GM06990 (cell line): ENCODE results near the gene GAN.

Experiments
- DNase-seq: peaks from one replicate; pipeline ENCODE4 v3.0.0-alpha.2; 2011; ENCODE audit not compliant: insufficient read length; ENCODE audit errors: extremely low read depth
- H3K27me3 ChIP-seq: replicated peaks from 2 replicates; pipeline ENCODE4 v1.6.0; 2011; ENCODE audit warnings: low read length; ENCODE audit not compliant: control insufficient read depth, insufficient read depth
- H3K36me3 ChIP-seq: 2 replicates; pipeline ENCODE4 v1.5.1; 2011; ENCODE audit warnings: low read length; ENCODE audit not compliant: control insufficient read depth, insufficient read depth
- H3K4me3 ChIP-seq: replicated peaks from 2 replicates; pipeline ENCODE4 v1.5.1; 2011; ENCODE audit warnings: low read depth, mild to moderate bottlenecking, control low read depth, low read length
- TF ChIP-seq, protein P1 (sequence below): IDR thresholded peaks from 2 replicates; pipeline ENCODE4 v1.5.1; 2011; ENCODE audit warnings: low read length, control low read depth, mild to moderate bottlenecking, inconsistent platforms; ENCODE audit not compliant: insufficient read depth, poor library complexity, severe bottlenecking

Gene GAN

DNA sequence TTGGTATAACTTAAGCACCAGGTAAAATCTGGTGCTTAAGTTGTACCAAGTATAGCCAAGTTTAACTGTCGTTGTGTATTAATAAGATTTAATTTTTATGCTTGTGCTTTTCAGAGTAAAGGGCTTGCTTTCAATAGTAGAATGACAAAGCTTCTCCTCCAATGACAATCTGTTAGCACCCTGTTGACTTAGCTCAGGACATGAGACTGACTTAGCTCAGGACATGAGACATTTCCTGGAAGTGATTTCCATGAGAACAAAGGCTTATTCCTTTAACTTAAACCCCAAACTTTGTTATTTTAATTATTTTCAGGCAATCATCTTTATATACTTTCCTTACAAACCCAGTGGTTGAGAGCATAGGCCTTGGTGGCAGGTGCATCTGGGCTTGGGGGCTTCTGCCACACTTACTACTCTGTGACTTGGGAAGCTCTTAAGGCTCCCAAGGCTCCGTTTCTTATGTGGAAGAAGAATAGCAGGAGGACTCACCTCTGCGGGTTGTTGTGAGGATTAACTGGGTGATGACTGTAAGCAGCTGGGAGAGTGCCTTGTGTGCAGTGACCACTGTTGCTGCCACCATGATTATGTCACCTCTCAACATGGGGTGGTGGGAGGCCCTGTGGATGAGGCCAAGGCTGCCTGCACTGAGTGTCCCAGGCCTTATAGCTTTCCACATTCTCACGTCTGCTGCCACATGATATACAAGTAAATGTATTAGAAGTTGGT lies 70.4 kb downstream of the GAN start:
- H3K27me3 ChIP-seq = no peaks in the 10 kb centered on the region
- no peak for DNase-seq
- no peak overlapping the region for H3K4me3 ChIP-seq
- H3K36me3 ChIP-seq = no peaks in the 10 kb centered on the region
- TF ChIP-seq, protein P1, sequence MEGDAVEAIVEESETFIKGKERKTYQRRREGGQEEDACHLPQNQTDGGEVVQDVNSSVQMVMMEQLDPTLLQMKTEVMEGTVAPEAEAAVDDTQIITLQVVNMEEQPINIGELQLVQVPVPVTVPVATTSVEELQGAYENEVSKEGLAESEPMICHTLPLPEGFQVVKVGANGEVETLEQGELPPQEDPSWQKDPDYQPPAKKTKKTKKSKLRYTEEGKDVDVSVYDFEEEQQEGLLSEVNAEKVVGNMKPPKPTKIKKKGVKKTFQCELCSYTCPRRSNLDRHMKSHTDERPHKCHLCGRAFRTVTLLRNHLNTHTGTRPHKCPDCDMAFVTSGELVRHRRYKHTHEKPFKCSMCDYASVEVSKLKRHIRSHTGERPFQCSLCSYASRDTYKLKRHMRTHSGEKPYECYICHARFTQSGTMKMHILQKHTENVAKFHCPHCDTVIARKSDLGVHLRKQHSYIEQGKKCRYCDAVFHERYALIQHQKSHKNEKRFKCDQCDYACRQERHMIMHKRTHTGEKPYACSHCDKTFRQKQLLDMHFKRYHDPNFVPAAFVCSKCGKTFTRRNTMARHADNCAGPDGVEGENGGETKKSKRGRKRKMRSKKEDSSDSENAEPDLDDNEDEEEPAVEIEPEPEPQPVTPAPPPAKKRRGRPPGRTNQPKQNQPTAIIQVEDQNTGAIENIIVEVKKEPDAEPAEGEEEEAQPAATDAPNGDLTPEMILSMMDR = no peak

DNA sequence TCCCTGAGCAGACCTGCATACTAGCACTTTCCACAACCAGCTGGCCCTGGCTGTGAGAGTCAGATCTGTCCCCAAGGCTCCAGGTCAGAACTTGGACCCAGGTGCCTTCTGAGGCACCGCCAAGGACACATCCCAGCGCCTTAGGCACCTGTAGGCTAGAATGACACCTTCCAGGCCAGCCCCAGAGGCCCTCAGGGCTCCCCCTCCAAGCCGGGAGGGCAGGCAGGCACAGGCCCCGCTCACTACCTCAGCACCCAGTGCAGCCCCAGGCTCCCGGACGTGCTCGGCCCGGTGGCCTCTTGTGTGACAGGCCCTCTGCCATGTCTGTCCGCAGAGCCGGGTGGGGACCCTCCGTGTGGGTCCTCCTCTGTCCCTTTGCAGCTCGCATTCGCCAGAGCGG lies 73.6 kb downstream of the GAN start:
- H3K27me3 ChIP-seq = no peaks in the 10 kb centered on the region
- DNase-seq = no peak
- no peaks in the 10 kb centered on the region for H3K36me3 ChIP-seq
- TF ChIP-seq, protein P1 = no peak
- no peak overlapping the region for H3K4me3 ChIP-seq

DNA sequence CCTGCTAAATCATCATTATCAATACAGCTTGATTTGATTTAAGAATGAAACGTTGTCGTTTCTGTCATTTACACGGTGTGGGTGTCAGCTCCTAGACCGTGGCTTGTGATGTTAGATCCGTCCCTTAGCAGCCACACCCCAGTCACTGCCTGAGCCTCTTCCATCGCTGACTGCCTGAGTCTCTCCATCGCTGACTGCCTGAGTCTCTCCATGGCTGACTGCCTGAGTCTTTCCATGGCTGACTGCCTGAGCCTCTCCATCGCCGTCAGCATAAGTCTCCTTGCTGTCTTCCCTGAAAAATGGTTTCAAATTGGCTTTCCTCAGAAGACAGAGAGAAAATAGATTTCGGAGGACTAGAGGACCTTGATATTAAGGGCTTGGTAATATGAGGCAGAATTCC lies 76.1 kb downstream of the GAN start:
- Histone ChIP-seq H3K27me3 (no peaks in the 10 kb centered on the region), H3K36me3 (no peaks in the 10 kb centered on the region), H3K4me3 (no peak overlapping the region)
- no peak for DNase-seq
- TF ChIP-seq, protein P1 = no peak

DNA sequence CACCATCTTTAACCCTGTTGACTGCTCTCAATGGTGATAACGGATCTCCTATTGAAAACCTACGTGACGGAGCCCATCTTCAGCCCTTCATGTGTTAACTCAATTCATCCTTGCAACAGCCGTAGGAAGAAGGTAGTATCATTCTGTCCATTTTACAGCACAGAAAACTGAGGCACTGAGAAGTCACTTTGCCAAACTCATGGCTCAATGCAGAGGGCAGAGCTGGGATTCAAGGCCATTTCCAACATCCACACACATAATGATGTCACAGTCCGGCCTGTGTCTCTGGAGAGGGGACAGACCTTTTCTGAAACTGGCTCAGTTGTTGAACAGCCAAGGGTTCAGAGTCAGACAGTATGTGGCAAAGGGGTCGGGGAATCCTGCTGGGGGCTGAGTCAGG lies 77.2 kb downstream of the GAN start:
- Histone ChIP-seq H3K4me3 (no peak overlapping the region), H3K36me3 (no peaks in the 10 kb centered on the region), H3K27me3 (no peaks in the 10 kb centered on the region)
- DNase-seq = no peak
- TF ChIP-seq, protein P1 = no peak

DNA sequence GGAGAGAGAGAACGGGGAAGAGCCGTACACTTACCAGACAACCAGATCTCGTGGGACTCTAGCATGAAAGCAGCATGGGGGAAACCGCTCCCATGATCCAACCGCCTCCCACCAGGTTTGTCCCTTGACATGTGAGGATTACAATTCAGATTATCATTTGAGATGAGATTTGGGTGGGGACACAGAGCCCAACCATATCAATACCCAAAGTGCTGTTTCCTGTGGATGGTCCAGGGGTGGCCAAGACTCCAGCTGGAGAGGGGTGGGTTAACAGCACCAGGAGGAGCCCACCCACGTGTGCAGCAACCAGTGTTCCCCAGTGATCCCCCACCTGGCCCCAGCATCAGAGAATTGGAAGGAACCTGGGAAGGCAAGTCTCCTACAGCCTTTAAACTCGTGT lies 79.7 kb downstream of the GAN start:
- Histone ChIP-seq H3K27me3 (no peaks in the 10 kb centered on the region), H3K4me3 (no peak overlapping the region), H3K36me3 (no peaks in the 10 kb centered on the region)
- DNase-seq = no peak
- TF ChIP-seq, protein P1 = no peak

DNA sequence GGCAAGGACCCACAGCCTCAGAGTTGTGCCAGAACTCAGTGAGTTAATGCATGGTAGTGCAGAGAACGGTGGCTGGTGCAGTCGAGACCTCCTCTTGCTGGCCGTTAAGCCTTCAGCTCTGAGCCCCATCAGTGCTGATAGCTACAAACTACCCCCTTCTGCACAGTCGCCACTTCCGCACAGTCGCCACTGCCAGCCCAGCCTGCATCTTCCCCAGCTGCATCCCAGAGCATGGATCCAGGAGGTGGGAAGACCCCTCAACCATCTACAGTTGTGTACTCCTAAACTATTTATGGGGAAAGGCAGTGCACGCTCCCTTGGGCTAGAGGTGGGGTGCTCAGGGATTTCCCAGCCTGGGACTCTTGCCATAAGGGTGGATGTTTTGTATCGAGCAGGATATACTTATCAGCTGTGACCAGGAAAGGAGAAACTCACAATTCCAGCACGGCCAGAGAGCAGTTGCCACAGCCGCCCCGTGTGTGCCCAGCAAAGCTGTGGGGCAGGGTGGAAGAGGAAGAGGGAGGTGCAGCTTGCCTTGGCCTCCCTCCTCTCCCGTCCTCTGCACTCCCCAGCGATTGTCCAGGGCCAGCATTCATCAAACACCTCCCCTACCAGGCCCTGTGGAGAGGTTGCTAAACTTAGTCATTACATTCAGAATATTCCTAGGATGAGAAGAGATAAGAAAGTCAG lies 80.3 kb downstream of the GAN start:
- no peak overlapping the region for H3K4me3 ChIP-seq
- TF ChIP-seq, protein P1 = no peak
- DNase-seq = no peak
- no peaks in the 10 kb centered on the region for H3K36me3 ChIP-seq
- H3K27me3 ChIP-seq = no peaks in the 10 kb centered on the region
